ENCODE measurements around the gene RDX.

The RDX gene

DNA sequence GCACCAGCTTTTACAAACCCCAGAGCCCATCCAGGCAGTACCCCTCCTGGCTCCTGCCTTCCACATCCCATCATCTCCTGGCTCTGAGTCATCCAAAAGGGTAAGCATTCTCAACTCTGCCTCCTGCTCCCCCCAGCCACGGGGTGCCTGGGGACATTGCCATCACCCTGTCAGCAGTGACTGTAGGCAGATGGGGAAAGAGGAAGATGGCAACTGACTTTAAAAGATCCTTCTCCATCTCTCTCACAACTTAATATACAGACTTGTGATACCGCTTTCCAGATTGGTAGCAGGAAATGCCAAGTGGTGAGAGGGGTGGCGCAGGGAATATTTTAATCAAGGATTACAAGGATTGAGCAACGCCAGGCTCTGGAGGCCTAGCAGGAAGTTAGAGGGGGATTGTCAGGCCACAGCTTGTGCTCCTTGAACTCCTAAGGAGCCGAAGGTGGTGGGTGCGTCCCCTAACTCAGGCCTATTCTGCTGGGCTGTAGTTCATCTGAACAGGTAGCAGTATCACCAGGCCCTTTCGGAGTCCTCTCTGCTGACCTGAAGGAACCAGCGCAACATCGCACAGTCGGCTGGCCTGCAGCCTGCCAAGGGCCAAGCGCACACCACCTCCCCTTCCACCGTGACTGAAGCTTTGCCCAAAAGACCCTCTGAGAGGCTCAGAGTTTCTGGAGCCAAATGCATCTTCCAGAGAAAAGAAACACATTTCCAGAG, 119.9 kb downstream of the RDX start:
- no peak for TF ChIP-seq CTCF (IDR thresholded peaks at IDR 0.05; ENCODE audit: extremely low read depth, missing control alignments)
- DNase-seq (ENCODE audit: low spot score) = no peak

GRCh38 chr11:110174645-110175310, 121.6 kb downstream of the RDX start:
- no peak for DNase-seq (ENCODE audit: low spot score)
- no peak for TF ChIP-seq CTCF (IDR thresholded peaks at IDR 0.05; ENCODE audit: extremely low read depth, missing control alignments)

DNA sequence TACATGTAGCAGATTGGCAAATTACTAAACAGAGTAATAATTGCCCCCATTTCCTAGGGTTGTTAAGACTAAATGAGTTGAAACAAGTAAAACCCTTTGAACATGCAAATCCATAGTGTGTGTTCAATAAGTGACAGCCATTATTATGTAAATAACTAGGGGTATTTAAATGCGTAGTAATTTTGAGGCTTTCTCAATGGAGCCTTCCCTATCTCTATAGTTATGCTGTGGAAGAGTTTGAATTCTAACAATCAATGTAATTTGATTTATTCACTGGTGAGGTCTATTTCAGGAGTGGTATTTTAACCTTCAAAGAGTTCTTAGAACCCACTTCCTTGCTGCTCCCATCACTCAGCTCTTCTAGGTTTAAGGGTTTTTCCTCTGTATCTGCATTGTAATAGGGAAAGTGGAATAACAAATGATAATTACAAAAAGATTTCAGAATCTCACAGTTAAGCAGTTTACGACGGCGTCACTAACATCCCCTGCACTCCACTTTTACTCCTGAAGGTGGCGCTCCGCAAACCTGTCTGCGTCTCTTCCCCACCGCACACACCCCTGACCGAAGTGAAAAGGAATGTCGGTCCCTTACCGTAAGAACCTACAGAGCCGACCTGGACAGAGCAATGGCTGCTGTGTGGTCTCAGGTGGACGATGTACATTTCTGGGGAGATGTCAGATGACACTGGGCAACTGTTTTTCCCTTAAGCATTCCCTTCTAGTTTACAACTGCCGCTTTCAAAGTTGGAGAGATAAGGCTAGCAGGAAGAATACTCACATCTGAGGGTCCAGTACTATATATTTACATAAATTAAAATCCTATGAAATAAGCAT, 122.4 kb downstream of the RDX start:
- peak; percentile 54 for DNase-seq (ENCODE audit: low spot score)
- TF ChIP-seq CTCF (IDR thresholded peaks at IDR 0.05; ENCODE audit: extremely low read depth, missing control alignments) = peak; percentile 38

- no peak for DNase-seq (ENCODE audit: low spot score)
- TF ChIP-seq CTCF (IDR thresholded peaks at IDR 0.05; ENCODE audit: extremely low read depth, missing control alignments) = no peak
Measured at GRCh38 chr11:110172468-110173065, 123.8 kb downstream of the RDX start.

- DNase-seq (ENCODE audit: low spot score) = no peak
- no peak for TF ChIP-seq CTCF (IDR thresholded peaks at IDR 0.05; ENCODE audit: extremely low read depth, missing control alignments)
Measured at GRCh38 chr11:110169738-110170137, 126.7 kb downstream of the RDX start.

DNA sequence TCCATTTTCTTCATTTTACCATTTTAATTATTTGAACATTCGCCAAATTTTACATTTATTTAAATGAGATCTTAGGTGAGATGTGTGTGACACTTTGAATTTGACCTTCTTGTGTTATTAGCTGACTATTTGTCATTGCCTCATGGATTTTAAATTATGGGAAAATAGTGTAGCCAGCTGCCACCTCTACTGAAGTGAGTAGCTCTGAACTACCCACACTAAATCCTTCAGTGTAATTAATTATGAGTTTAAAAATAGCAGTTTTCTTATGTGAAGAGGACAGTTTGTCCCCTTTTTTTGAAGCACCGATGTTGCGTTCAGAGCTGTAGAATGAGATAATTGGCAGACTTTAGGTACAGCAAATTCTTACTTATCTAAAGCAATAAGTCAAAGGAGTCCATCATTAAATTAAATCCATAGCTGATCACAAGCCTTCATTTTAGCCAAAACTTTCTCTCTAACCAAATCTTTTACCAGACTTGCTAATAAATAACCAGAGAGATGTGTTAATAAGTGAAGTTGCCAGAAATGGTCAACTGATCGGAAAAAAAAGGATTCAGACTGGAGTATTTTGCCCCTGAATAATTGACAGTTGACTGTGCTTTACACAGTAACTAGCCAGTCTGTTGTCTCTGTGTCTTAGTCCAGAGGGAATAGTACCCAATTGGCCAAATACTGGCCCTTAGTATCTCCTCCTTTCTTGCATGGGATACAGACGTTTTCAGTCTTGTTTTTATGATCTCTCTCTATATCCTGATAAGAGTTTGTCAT, 128.2 kb downstream of the RDX start:
- TF ChIP-seq CTCF (IDR thresholded peaks at IDR 0.05; ENCODE audit: extremely low read depth, missing control alignments) = no peak
- no peak for DNase-seq (ENCODE audit: low spot score)
